CD4-positive, alpha-beta T cell (primary cell): ENCODE measurements around the gene IFITM5. TPM values are rescaled to one million over a fixed set of nuclear protein-coding genes. Genes with fewer than 3 reads are reported as not detected.

ENCODE experiments used
- ATAC-seq: fragments of 200-7000 bp; cut with Tn5 transposase; one replicate; pipeline ENCODE4 v1.10.0; 2022; ENCODE audit warnings: mild to moderate bottlenecking; ENCODE audit not compliant: poor library complexity
- CTCF ChIA-PET: fragments of 350-600 bp; sonication (Branson Sonifier 250); formaldehyde crosslinking; loops from one replicate; lab custom pipeline; 2021; ENCODE audit warnings: antibody characterized with exemption, inconsistent platforms; lab: Charles Lee
- POLR2A ChIA-PET: fragments of 350-600 bp; sonication (Branson Sonifier 250); formaldehyde crosslinking; loops from one replicate; lab custom pipeline; 2021; ENCODE audit warnings: antibody characterized with exemption, inconsistent platforms; lab: Charles Lee
- DNase-seq, 14 experiments: peaks; one replicate each; pipeline ENCODE4 v3.0.0-alpha.2; 2013 to 2020; ENCODE audit warnings: mixed read lengths in 2 of 14
- H3K27ac ChIP-seq, 2 donors: one replicate each; pipeline versions ENCODE4 v1.5.1 to v1.7.0; 2013; ENCODE audit warnings: low read length in 2 of 2, low read depth in 1 of 2, mild to moderate bottlenecking in 1 of 2
- H3K27me3 ChIP-seq, 2 experiments: 1 replicate in 1 of 2; 2 replicates in 1 of 2; pipeline versions ENCODE4 v1.6.1 to v1.7.0; 2013; ENCODE audit warnings: low read length in 2 of 2, control low read depth in 1 of 2, mild to moderate bottlenecking in 1 of 2, moderate library complexity in 1 of 2; ENCODE audit not compliant: insufficient read depth in 2 of 2, control insufficient read depth in 1 of 2
- H3K36me3 ChIP-seq: one replicate; pipeline ENCODE4 v1.6.1; 2013; ENCODE audit warnings: low read length, control low read depth; ENCODE audit not compliant: insufficient read depth
- H3K4me1 ChIP-seq: one replicate; pipeline ENCODE4 v1.6.1; 2013; ENCODE audit warnings: low read length, control low read depth; ENCODE audit not compliant: insufficient read depth
- H3K4me3 ChIP-seq: one replicate; pipeline ENCODE4 v1.5.1; 2013; ENCODE audit warnings: mild to moderate bottlenecking, low read length, moderate library complexity
- H3K9me3 ChIP-seq, 2 experiments: 1 replicate in 1 of 2; 2 replicates in 1 of 2; pipeline versions ENCODE4 v1.6.1 to v1.7.0; 2013; ENCODE audit warnings: low read length in 2 of 2, mild to moderate bottlenecking in 2 of 2, control low read depth in 1 of 2, moderate library complexity in 1 of 2; ENCODE audit not compliant: control insufficient read depth in 1 of 2, insufficient read depth in 1 of 2
- H3K27ac Mint-ChIP-seq: one replicate; pipeline ENCODE4 v1.8.0; 2020; ENCODE audit warnings: mixed read lengths
- H3K27me3 Mint-ChIP-seq: one replicate; pipeline ENCODE4 v1.8.0; 2021; ENCODE audit warnings: mixed read lengths
- H3K36me3 Mint-ChIP-seq: one replicate; pipeline ENCODE4 v1.8.0; 2021; ENCODE audit warnings: low read depth, mixed read lengths
- H3K4me1 Mint-ChIP-seq: one replicate; pipeline ENCODE4 v1.8.0; 2021; ENCODE audit warnings: low read depth, mixed read lengths
- H3K4me3 Mint-ChIP-seq: one replicate; pipeline ENCODE4 v1.8.0; 2020; ENCODE audit warnings: mild to moderate bottlenecking, mixed read lengths
- H3K9me3 Mint-ChIP-seq: one replicate; pipeline ENCODE4 v1.8.0; 2020; ENCODE audit warnings: mixed read lengths
- CTCF ChIP-seq: fragments of 200-600 bp; IDR thresholded peaks from one replicate; pipeline ENCODE4 v1.8.0; 2022; ENCODE audit warnings: antibody characterized with exemption, mild to moderate bottlenecking
- intact Hi-C, 2 experiments: fragments of 100-400 bp; cut with DNase I in 1 of 2; cut with micrococcal nuclease in 1 of 2; formaldehyde crosslinking; loops; one replicate each; pipeline versions ENCODE4 v1.15.1 to v1.9.0; 2023 to 2025; cut with DNase I, micrococcal nuclease
- total RNA-seq, 174 experiments: library from RNA in 2 of 174; stranded (reverse) in 2 of 174; gene quantifications; one replicate each; pipeline ENCODE4 v1.2.3 and lab custom pipeline; 2021 to 2026

The IFITM5 gene
- total RNA-seq, 2 experiments from 2014 or later = not detected

- peaks cover 10 to 23% of the 10 kb centered on the region in 2 experiments for H3K27me3 ChIP-seq
- H3K9me3 ChIP-seq = no peaks in the 10 kb centered on the region
- Mint-ChIP-seq H3K9me3 (no peaks in the 10 kb centered on the region), H3K27ac (peak overlapping the region; percentile 81), H3K4me1 (peaks cover 61% of the 10 kb centered on the region), H3K4me3 (peak overlapping the region; percentile 93), H3K27me3 (peaks cover 12% of the 10 kb centered on the region), H3K36me3 (peaks cover 15% of the 10 kb centered on the region)
- H3K36me3 ChIP-seq = no peaks in the 10 kb centered on the region
- DNase-seq (peak in 7 of 14 experiments; percentile 23 to 70 (median 48)), ATAC-seq (peak; percentile 32)
- peaks cover 57% of the 10 kb centered on the region for H3K4me1 ChIP-seq
- peak overlapping the region; percentile 53 for H3K4me3 ChIP-seq
- CTCF ChIA-PET = interaction anchor here (1.1 to 3.3 kb wide), 5 partner anchors 9 to 36 kb away, joined by 3 to 29 read pairs (median 4); no protein-coding TSS in a partner anchor
- TF ChIP-seq CTCF = no peak
- intact Hi-C loops = loop anchor here in 1 of 2 experiments (1.0 kb wide), 1 partner anchor 7 kb away; no protein-coding TSS in a partner anchor
- POLR2A ChIA-PET = interaction anchor here (0.7 to 9.1 kb wide), 18 partner anchors 8 to 226 kb away, joined by 3 to 185 read pairs (median 7); partner anchors contain the start of genes BET1L, IFITM2, PGGHG and PSMD13
- peak overlapping the region in 1 of 2 donors; percentile 4 for H3K27ac ChIP-seq
Measured at GRCh38 chr11:280706-281485, 18.4 kb downstream of the IFITM5 start.

- intact Hi-C loops = loop anchor here (1.0 to 2.0 kb wide), 2 partner anchors 8 to 27 kb away; no protein-coding TSS in a partner anchor
- no peaks in the 10 kb centered on the region for H3K9me3 Mint-ChIP-seq
- no peaks in the 10 kb centered on the region for H3K9me3 ChIP-seq
- TF ChIP-seq CTCF = no peak
- ChIA-PET CTCF (interaction anchor here (1.1 to 3.3 kb wide), 6 partner anchors 9 to 37 kb away, joined by 3 to 29 read pairs (median 4); no protein-coding TSS in a partner anchor), POLR2A (interaction anchor here (0.8 to 9.1 kb wide), 15 partner anchors 9 to 226 kb away, joined by 3 to 185 read pairs (median 6); partner anchors contain the start of genes BET1L, PGGHG, RIC8A and RNH1)
- H3K4me3 Mint-ChIP-seq = peak overlapping the region; percentile 92
- H3K36me3 ChIP-seq = no peaks in the 10 kb centered on the region
- ATAC-seq = peak; percentile 69
- peak in 10 of 14 experiments; percentile 37 to 78 (median 51) for DNase-seq
- H3K36me3 Mint-ChIP-seq = peaks cover 15% of the 10 kb centered on the region
- peaks cover 61% of the 10 kb centered on the region for H3K4me1 Mint-ChIP-seq
- peaks cover 56% of the 10 kb centered on the region for H3K4me1 ChIP-seq
- H3K27ac Mint-ChIP-seq = peak overlapping the region; percentile 81
- H3K27me3 Mint-ChIP-seq = peaks cover 12% of the 10 kb centered on the region
- H3K27ac ChIP-seq = peak overlapping the region in 1 of 2 donors; percentile 4
- H3K4me3 ChIP-seq = peak overlapping the region; percentile 53
- H3K27me3 ChIP-seq = peaks cover 10 to 18% of the 10 kb centered on the region in 2 experiments
Measured at GRCh38 chr11:279966-280705, 19.2 kb downstream of the IFITM5 start.
